ENCODE results near the gene CLPX.

CLPX gene

GRCh38 chr15:65207280-65207840 is 22.2 kb upstream of the CLPX start:
- 91 to 94% methylated on average over 6 of the region's 6 CpGs for WGBS, 2 experiments
- Histone ChIP-seq H3K27me3 (ENCODE audit: control insufficient read depth, insufficient read depth, low read length, poor library complexity, severe bottlenecking) (no peaks in the 10 kb centered on the region), H3K9me3 (ENCODE audit: control insufficient read depth, low read length) (no peaks in the 10 kb centered on the region), H3K4me1 (ENCODE audit: control insufficient read depth, insufficient read depth, low read length) (peaks cover 26% of the 10 kb centered on the region), H3K27ac (ENCODE audit: insufficient read depth, low read depth, low read length, poor library complexity, severe bottlenecking) (no peak overlapping the region), H3K4me3 (ENCODE audit: insufficient read depth, low read depth, low read length) (no peak overlapping the region), H3K36me3 (ENCODE audit: control insufficient read depth, insufficient read depth, low read length) (no peaks in the 10 kb centered on the region)

GRCh38 chr15:65206750-65207149 is 21.6 kb upstream of the CLPX start:
- Histone ChIP-seq H3K27me3 (ENCODE audit: control insufficient read depth, insufficient read depth, low read length, poor library complexity, severe bottlenecking) (no peaks in the 10 kb centered on the region), H3K4me3 (ENCODE audit: insufficient read depth, low read depth, low read length) (no peak overlapping the region)
- WGBS, 2 experiments, result 94 to 96% methylated on average over 20 of the region's 20 CpGs

DNA sequence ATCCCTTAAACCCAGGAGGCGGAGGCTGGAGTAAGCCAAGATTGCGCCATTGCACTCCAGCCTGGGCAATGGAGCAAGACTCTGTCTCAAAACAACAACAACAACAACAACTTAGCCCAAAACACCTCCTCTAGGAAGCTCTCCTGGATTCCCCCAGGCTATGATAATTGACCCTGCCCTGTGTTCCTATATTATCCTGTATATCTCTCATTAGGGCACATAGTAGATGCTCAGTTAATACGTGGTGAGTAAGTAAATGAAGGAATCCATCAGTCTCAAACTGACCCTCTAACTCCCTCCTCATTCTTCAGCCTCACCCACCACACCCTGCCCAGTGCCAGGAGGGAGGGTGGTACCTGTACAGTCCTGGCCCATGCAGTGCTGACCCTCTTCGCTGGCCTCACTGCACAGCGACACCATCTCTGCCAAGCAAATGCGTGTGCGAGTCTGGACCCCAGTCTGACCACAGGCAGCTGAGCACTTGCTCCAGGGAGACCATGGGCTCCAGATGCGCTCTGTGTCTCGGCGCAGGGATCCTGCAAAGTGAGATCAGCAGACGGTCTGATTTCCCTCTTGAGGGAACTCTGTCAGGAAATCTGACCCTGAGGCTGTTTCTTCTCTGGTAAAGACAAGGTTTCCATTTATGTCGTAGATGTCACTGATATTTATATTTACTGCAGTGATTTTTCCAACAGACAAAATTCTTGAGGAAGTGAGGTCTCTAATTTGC is 20.0 kb upstream of the CLPX start:
- Histone ChIP-seq H3K27ac (ENCODE audit: insufficient read depth, low read depth, low read length, poor library complexity, severe bottlenecking) (no peak overlapping the region), H3K27me3 (ENCODE audit: control insufficient read depth, insufficient read depth, low read length, poor library complexity, severe bottlenecking) (no peaks in the 10 kb centered on the region), H3K4me1 (ENCODE audit: control insufficient read depth, insufficient read depth, low read length) (peaks cover 8% of the 10 kb centered on the region), H3K4me3 (ENCODE audit: insufficient read depth, low read depth, low read length) (no peak overlapping the region), H3K9me3 (ENCODE audit: control insufficient read depth, low read length) (no peaks in the 10 kb centered on the region), H3K36me3 (ENCODE audit: control insufficient read depth, insufficient read depth, low read length) (no peaks in the 10 kb centered on the region)
- WGBS, 2 experiments, result 95 to 96% methylated on average over 11 to 12 of the region's 12 CpGs

More at GRCh38 chr15:65206750-65207149, 21.6 kb upstream of the CLPX start:
- Histone ChIP-seq H3K9me3 (ENCODE audit: control insufficient read depth, low read length) (no peaks in the 10 kb centered on the region), H3K27ac (ENCODE audit: insufficient read depth, low read depth, low read length, poor library complexity, severe bottlenecking) (no peak overlapping the region), H3K36me3 (ENCODE audit: control insufficient read depth, insufficient read depth, low read length) (no peaks in the 10 kb centered on the region), H3K4me1 (ENCODE audit: control insufficient read depth, insufficient read depth, low read length) (peaks cover 23% of the 10 kb centered on the region)

GRCh38 chr15:65204236-65204930 is 19.2 kb upstream of the CLPX start:
- Histone ChIP-seq H3K36me3 (ENCODE audit: control insufficient read depth, insufficient read depth, low read length) (no peaks in the 10 kb centered on the region), H3K27ac (ENCODE audit: insufficient read depth, low read depth, low read length, poor library complexity, severe bottlenecking) (no peak overlapping the region), H3K4me3 (ENCODE audit: insufficient read depth, low read depth, low read length) (no peak overlapping the region), H3K27me3 (ENCODE audit: control insufficient read depth, insufficient read depth, low read length, poor library complexity, severe bottlenecking) (no peaks in the 10 kb centered on the region), H3K9me3 (ENCODE audit: control insufficient read depth, low read length) (no peaks in the 10 kb centered on the region), H3K4me1 (ENCODE audit: control insufficient read depth, insufficient read depth, low read length) (peaks cover 8% of the 10 kb centered on the region)
- 90 to 93% methylated on average over 6 of the region's 6 CpGs for WGBS, 2 experiments

DNA sequence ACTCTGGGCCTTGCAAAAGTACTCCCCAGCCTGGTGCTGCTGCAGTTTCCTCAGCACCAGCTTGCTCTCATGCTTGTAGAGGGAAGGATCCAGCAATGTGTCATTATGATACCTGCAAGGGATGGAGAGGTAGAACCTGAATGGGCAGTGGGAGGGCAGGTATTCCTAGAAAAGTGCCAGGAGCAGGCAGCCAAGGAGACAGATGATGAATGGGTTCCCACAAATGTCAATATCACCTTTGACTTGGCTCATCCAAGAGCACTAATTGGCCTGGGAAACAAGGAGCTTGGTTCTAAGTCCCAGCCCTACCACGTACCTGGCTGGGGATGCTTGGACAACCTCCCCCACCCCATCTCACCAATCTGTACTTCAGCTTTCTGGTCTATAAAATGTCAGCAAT is 16.8 kb upstream of the CLPX start:
- 89 to 90% methylated on average over 1 of the region's 1 CpG for WGBS, 2 experiments
- H3K4me1 ChIP-seq (ENCODE audit: control insufficient read depth, insufficient read depth, low read length), result no peaks in the 10 kb centered on the region
- H3K9me3 ChIP-seq (ENCODE audit: control insufficient read depth, low read length), result no peaks in the 10 kb centered on the region
- H3K4me3 ChIP-seq (ENCODE audit: insufficient read depth, low read depth, low read length), result no peak overlapping the region
- H3K36me3 ChIP-seq (ENCODE audit: control insufficient read depth, insufficient read depth, low read length), result no peaks in the 10 kb centered on the region
- no peak overlapping the region for H3K27ac ChIP-seq (ENCODE audit: insufficient read depth, low read depth, low read length, poor library complexity, severe bottlenecking)
- H3K27me3 ChIP-seq (ENCODE audit: control insufficient read depth, insufficient read depth, low read length, poor library complexity, severe bottlenecking), result no peaks in the 10 kb centered on the region

- Histone ChIP-seq H3K27ac (ENCODE audit: insufficient read depth, low read depth, low read length, poor library complexity, severe bottlenecking) (no peak overlapping the region), H3K4me1 (ENCODE audit: control insufficient read depth, insufficient read depth, low read length) (no peaks in the 10 kb centered on the region), H3K4me3 (ENCODE audit: insufficient read depth, low read depth, low read length) (no peak overlapping the region), H3K27me3 (ENCODE audit: control insufficient read depth, insufficient read depth, low read length, poor library complexity, severe bottlenecking) (no peaks in the 10 kb centered on the region), H3K9me3 (ENCODE audit: control insufficient read depth, low read length) (no peaks in the 10 kb centered on the region), H3K36me3 (ENCODE audit: control insufficient read depth, insufficient read depth, low read length) (no peaks in the 10 kb centered on the region)
- WGBS, 2 experiments, result 94 to 95% methylated on average over 12 of the region's 12 CpGs
These were observed 13.4 kb upstream of the CLPX start for GRCh38 chr15:65198571-65198970.

GRCh38 chr15:65197337-65197645 is 12.1 kb upstream of the CLPX start:
- Histone ChIP-seq H3K36me3 (ENCODE audit: control insufficient read depth, insufficient read depth, low read length) (no peaks in the 10 kb centered on the region), H3K4me3 (ENCODE audit: insufficient read depth, low read depth, low read length) (no peak overlapping the region), H3K27me3 (ENCODE audit: control insufficient read depth, insufficient read depth, low read length, poor library complexity, severe bottlenecking) (no peaks in the 10 kb centered on the region), H3K27ac (ENCODE audit: insufficient read depth, low read depth, low read length, poor library complexity, severe bottlenecking) (no peak overlapping the region), H3K9me3 (ENCODE audit: control insufficient read depth, low read length) (no peaks in the 10 kb centered on the region), H3K4me1 (ENCODE audit: control insufficient read depth, insufficient read depth, low read length) (no peaks in the 10 kb centered on the region)
- WGBS, 2 experiments, result 96 to 98% methylated on average over 8 of the region's 8 CpGs

DNA sequence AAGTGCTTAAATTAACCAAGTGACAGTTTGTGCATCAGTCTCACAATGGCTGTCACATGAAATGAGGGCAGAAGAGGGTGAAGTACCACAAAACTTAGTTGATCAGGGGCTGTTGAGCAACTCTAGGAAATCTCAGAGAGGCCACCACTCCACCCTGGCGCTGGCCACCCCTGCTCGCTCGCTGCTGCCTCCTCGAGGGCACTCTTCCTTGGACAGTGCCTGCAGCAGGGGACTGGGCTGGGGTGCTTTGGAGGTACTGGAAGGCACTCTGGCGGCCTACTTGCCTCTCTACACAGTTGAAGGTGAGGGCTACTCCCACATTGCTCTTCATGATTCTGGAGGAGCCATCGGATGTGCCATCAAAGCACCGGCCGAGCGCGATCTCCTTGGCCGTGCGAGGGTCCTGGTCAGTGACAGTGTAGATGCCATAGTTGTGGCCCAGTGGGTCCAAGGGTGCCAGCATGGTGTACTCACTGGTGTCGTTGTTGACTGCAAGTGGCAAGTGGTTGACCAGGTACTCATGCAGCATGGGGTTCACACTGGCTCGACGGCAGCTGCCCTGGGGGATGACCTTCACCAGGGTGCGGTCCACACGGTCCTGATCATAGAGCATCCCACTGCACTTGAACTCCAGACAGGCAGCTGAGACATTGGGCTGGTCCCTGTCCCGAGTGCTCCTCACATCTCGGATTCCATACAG is 11.6 kb upstream of the CLPX start:
- Histone ChIP-seq H3K9me3 (ENCODE audit: control insufficient read depth, low read length) (no peaks in the 10 kb centered on the region), H3K27me3 (ENCODE audit: control insufficient read depth, insufficient read depth, low read length, poor library complexity, severe bottlenecking) (no peaks in the 10 kb centered on the region), H3K36me3 (ENCODE audit: control insufficient read depth, insufficient read depth, low read length) (no peaks in the 10 kb centered on the region), H3K4me3 (ENCODE audit: insufficient read depth, low read depth, low read length) (no peak overlapping the region), H3K27ac (ENCODE audit: insufficient read depth, low read depth, low read length, poor library complexity, severe bottlenecking) (no peak overlapping the region), H3K4me1 (ENCODE audit: control insufficient read depth, insufficient read depth, low read length) (no peaks in the 10 kb centered on the region)
- 94 to 96% methylated on average over 19 of the region's 19 CpGs for WGBS, 2 experiments

GRCh38 chr15:65195548-65195923 is 10.4 kb upstream of the CLPX start:
- Histone ChIP-seq H3K4me3 (ENCODE audit: insufficient read depth, low read depth, low read length) (no peak overlapping the region), H3K9me3 (ENCODE audit: control insufficient read depth, low read length) (no peaks in the 10 kb centered on the region), H3K27me3 (ENCODE audit: control insufficient read depth, insufficient read depth, low read length, poor library complexity, severe bottlenecking) (no peaks in the 10 kb centered on the region), H3K4me1 (ENCODE audit: control insufficient read depth, insufficient read depth, low read length) (no peaks in the 10 kb centered on the region), H3K27ac (ENCODE audit: insufficient read depth, low read depth, low read length, poor library complexity, severe bottlenecking) (no peak overlapping the region), H3K36me3 (ENCODE audit: control insufficient read depth, insufficient read depth, low read length) (no peaks in the 10 kb centered on the region)
- 92% methylated on average over 5 of the region's 5 CpGs for WGBS, 2 experiments

Data from ectodermal cell (in vitro differentiated cells).